HG03378 (cell line): ENCODE results near the gene SLC39A12.
"Not testable (repeated sequence)": the region's sequence is repeated elsewhere in the genome, so short reads cannot be mapped to it uniquely, and the experiment has no call there.

Source experiments
- ATAC-seq: cut with Tn5 transposase; IDR thresholded peaks from one replicate; pipeline ENCODE4 v1.9.1; 2021; ENCODE audit warnings: mild to moderate bottlenecking, moderate library complexity; ENCODE audit not compliant: unreplicated experiment

SLC39A12 gene

DNA sequence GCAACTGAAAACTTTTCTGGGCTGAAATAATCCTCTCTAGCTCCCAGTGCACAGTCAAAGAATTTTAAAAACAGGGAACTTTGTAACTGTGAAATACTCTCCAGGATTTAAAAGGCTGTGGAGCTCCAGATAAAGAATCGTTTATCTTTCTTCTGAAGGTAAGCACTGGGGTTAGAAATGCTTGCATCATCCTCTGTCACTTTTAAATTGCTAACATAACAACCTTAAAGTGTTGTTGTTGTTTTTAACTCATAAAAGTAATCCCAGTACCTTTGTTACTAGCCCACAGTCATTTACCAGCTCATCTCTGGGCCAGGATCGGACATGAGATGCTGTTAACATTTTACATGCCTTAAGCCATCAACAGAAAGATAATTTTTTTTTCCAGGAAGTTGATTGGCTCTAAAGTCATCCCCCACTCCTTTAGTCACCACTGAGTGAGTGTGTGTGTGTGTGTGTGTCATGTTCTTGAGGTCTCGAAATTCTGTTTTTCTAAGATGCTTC is at the start of gene SLC39A12:
Gene SLC39A12 (plus strand): TSS at position 51 of the 504 bp plus-strand sequence. CDS start 1,359 bp downstream, outside the sequence.
- ATAC-seq = no peak

GRCh38 chr10:17904564-17904963 is 47.2 kb upstream of the SLC39A12 start:
- no peak for ATAC-seq

DNA sequence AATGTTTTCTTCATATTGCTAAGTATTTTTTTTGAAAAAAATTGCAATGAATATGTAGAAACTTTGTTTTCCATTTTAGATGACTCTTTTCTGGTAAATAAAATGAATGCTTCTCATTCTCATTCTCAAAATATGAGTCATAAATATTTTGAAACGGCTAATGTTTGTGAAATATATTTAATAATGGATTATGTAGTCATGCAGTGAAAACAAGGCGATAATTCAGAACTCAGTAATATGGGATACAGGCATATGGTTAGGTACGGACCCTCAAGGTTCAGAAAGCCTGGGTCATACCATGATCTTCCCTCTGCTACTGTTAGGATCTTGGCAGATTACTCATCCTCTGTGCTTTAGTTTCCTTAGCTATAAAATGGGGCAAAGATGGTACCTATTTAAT is 46.2 kb upstream of the SLC39A12 start:
- ATAC-seq = no peak

- ATAC-seq = no peak
Measured at GRCh38 chr10:17906002-17906401, 45.7 kb upstream of the SLC39A12 start.

DNA sequence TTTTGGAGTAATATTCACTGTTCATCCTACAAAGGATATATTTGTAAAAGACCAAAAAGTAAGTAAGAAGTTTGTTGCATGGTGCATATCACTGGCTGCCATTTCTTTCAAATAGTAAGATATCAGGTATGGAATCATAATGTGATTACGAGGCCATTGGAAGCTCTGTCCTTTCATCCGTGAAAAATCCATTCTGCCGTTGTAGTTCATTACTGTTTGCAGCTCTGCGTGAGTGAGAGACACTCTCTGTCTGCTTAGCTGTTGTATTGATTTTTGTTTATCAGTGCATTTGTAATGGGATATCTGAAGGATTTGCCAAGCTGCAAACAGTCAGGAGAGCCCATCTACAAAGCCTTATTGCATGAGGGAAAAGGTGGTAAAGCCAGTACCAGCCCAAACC is 44.1 kb upstream of the SLC39A12 start:
- ATAC-seq = no peak

DNA sequence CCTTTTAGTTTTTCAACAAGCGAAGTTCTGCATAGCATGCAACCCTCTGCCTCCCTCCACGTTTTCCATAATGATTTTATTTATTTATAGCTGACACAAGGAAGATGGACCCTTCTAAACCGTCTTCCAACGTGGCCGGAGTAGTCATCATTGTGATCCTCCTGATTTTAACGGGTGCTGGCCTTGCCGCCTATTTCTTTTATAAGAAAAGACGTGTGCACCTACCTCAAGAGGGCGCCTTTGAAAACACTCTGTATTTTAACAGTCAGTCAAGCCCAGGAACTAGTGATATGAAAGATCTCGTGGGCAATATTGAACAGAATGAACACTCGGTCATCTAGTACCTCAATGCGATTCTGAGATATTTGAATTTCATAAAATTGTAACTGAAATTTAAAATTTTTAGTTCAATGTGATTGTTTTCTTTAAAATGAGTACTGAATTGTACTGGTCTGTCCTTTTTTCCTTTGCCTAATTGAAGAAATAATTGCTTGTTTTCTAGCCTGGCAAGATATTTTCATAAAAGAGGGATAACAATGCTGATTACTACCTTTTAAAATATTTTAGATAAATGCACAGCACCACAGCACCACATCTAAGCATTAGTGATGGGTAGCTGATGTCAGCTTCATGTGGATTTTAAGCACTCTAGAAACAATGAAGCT is 41.5 kb upstream of the SLC39A12 start:
- no peak for ATAC-seq

GRCh38 chr10:17912754-17913153 is 39.0 kb upstream of the SLC39A12 start:
- ATAC-seq = no peak

- no peak for ATAC-seq
Measured at GRCh38 chr10:17913604-17914003, 38.1 kb upstream of the SLC39A12 start.

DNA sequence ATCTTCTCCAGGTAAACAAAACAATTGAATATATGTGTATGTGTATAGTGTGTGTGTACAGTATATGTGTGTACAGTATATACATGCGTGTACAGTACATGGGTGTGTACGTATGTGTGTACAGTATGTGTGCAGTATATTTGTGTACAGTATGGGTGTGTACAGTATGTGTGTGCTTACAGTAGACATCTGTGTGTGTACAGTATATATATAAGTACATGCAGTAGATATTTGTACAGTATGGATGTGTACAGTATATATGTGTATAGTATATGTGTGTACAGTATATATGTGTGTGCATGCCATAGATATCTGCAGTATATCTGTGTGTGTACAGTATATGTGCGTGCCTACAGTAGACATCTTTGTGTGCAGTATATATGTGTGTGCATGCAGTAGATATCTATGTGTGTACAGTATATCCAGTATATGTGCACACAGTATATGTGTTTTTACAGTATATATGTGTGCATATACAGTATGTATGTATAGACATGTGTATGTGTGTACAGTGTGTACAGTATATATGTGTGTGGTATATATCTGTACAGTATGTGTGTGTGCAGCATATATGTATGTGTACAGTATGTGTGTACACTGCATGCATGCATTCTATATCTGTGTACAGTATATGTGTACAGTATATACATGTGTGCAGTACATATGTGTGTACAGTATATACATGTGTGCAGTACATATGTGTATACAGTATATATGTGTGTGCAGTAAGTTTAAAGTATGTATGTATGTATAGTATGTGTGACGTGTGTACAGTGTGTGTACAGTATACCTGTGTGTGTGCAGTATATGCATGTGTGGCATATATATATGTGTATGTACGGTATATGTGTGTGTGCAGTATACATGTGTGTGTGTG is 37.3 kb upstream of the SLC39A12 start:
- no peak for ATAC-seq

GRCh38 chr10:17915181-17915580 is 36.5 kb upstream of the SLC39A12 start:
- no peak for ATAC-seq

- ATAC-seq = no peak
Measured at GRCh38 chr10:17918187-17918903, 33.4 kb upstream of the SLC39A12 start.

DNA sequence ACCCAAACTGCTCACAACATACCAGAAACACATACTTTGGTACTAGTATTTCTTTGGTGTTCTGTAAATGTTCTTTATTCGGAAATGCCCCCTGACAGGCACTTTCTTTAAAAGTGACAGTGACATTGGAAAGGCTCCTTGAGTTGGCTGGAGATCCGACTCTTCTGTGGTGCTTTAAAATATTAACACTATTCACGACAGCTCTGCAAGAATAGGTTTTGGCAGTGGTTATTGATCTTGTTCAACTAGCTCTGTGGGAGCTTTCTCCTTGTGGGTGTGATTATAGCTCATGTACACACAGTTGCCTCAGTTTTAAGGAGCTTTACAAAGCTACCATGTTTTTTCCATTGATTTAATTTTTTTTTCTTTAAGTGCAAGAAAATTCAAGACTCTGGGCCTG is 30.3 kb upstream of the SLC39A12 start:
- ATAC-seq = no peak

GRCh38 chr10:17923728-17924127 is 28.0 kb upstream of the SLC39A12 start:
- no peak for ATAC-seq

- ATAC-seq = no peak
Measured at GRCh38 chr10:17943033-17943745, 8.5 kb upstream of the SLC39A12 start.

GRCh38 chr10:17950269-17950668 is 1.4 kb upstream of the SLC39A12 start:
- not testable (repeated sequence) for ATAC-seq

DNA sequence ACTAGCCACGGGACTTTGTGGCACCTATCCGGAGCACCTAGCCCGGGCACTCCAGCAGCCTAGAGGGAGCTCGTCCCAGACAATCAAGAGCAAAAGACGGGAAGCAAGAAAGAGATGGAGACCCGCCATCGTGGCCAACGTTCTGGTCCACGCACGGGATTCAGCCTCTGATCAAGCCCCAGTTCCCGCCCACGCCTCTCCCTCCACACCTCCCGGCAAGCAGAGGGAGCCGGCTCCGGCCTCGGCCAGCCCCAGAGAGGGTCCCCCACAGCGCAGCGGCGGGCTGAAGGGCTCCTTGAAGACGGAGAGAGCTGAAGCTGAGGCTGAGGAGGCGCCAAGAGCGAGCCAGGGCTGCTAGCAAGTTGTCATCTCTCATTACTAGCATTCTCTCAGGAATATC is 992 bp upstream of the SLC39A12 start:
- ATAC-seq = no peak

GRCh38 chr10:17954372-17954771 is 2.7 kb downstream of the SLC39A12 start:
- not testable (repeated sequence) for ATAC-seq

DNA sequence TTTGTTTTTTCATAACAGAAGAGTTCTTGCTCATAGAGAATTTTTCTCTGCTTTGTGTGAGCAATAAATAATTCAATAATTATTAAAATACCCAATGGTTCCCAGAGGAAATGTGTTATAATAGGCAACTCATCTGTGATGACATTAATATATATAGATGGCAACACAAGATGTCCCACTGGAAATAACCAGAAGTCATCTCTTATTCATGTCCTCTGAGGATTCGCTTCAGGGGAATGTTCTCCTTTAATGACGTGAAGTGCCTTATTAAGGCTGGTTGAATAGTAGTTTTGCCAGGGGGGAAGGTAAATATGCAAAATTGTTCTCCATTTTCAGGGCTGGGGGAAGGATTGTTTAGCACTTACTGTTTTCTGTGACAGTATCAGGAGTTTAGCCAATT is 3.1 kb downstream of the SLC39A12 start:
- ATAC-seq = no peak

DNA sequence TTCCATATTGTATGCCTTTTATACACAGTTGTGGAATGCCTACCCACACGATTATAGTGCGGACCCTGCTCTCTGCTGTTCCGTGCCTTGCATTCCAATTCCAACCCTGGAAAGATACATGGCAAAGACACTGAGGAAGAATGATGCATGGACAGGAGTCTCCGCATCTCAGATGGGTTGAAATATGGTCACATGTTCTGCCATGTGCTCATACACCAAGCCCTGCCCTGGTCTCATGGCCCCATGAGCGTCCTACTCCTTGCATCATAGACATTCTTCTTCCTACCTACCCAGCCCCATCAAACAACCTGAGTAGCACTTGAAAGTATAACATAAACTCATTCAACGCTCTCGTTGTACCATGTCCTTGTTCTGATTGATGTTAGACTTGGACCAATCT is 6.3 kb downstream of the SLC39A12 start:
- ATAC-seq = no peak

- no peak for ATAC-seq
Measured at GRCh38 chr10:17959870-17960269, 8.2 kb downstream of the SLC39A12 start.
